Ovary (tissue), 9 donors: Measurements from ENCODE around the gene OSBP. TPM values are rescaled to one million over a fixed set of nuclear protein-coding genes. Genes with fewer than 3 reads are reported as not detected.

Source experiments
- DNase-seq, 5 donors: peaks; one replicate each; pipeline ENCODE4 v3.0.0-alpha.2; 2019 to 2020
- H3K27ac ChIP-seq, 2 donors: fragments of 200-600 bp; one replicate each; pipeline versions ENCODE4 v1.5.1 to v1.8.0; 2019 to 2022
- H3K27me3 ChIP-seq: fragments of 200-600 bp; one replicate; pipeline ENCODE4 v1.8.0; 2022
- H3K36me3 ChIP-seq: fragments of 200-600 bp; sonication (generic); one replicate; pipeline ENCODE4 v1.5.1; 2019
- H3K4me1 ChIP-seq: one replicate; pipeline ENCODE4 v1.8.1; 2013; ENCODE audit warnings: mild to moderate bottlenecking, moderate library complexity; ENCODE audit not compliant: insufficient read depth
- H3K4me3 ChIP-seq: fragments of 200-600 bp; sonication (generic); one replicate; pipeline ENCODE4 v1.5.1; 2017
- H3K9me3 ChIP-seq, 2 donors: fragments of 200-600 bp in 1 of 2; sonication (generic) in 1 of 2; one replicate each; pipeline versions ENCODE4 v1.5.1 to v1.8.1; 2013 to 2019; ENCODE audit warnings: mild to moderate bottlenecking in 1 of 2, moderate library complexity in 1 of 2
- CTCF ChIP-seq, 3 donors: fragments of 450-650 bp in 2 of 3; fragments of 200-600 bp in 1 of 3; IDR thresholded peaks; one replicate each; pipeline versions ENCODE4 v1.5.1 to v1.8.0; 2016 to 2022; ENCODE audit warnings: antibody characterized with exemption in 3 of 3, mild to moderate bottlenecking in 1 of 3
- EP300 ChIP-seq: sonication (generic); formaldehyde crosslinking; IDR thresholded peaks from one replicate; pipeline ENCODE4 v1.6.1; 2017; ENCODE audit warnings: antibody characterized with exemption
- POLR2A ChIP-seq: fragments of 450-650 bp; IDR thresholded peaks from one replicate; pipeline ENCODE4 v1.6.1; 2017; ENCODE audit warnings: antibody characterized with exemption, mild to moderate bottlenecking, moderate library complexity
- whole genome bisulfite sequencing, 3 donors: extraction: QIAGEN DNeasy Blood & Tissue Kit in 1 of 3; methylation state at CpG; one replicate each; pipeline versions ENCODE4 v1.1.5 to v1.1.7; 2013 to 2017; 5-methylcytosine and 5-hydroxymethylcytosine counted together
- intact Hi-C, 4 donors: fragments of 100-400 bp; cut with DNase I; formaldehyde crosslinking; loops; one replicate each; pipeline versions ENCODE4 v1.11.0 to v1.15.1; 2022 to 2023
- polyA plus RNA-seq, 2 donors: library from polyadenylated mRNA; stranded (reverse); fragments of 200-250 nt in 1 of 2; fragments of 350-450 nt in 1 of 2; fragmentation: Illumina TruSeq in 1 of 2; extraction: RNeasy Lipid Tissue Mini Kit (QIAGEN cat#74804) in 1 of 2; gene quantifications; one replicate each; pipeline ENCODE4 v1.2.3, GENCODE V29; 2013 to 2014
- total RNA-seq, 7 donors: library from RNA; depleted of rRNA in 2 of 7; stranded (reverse); fragments of >200 nt in 2 of 7; fragmentation: NEBNext Ultra II Directional in 3 of 7; extraction: Animal tissue kit (Norgen Biotek cat#: 25700) in 3 of 7; gene quantifications; one replicate each; pipeline versions ENCODE4 v1.1.0 to v1.2.4, GENCODE V29; 2016 to 2023
- donor health status: DM: no; HTN: no; CAD: no; lungs with moderate emphysema.
- donor health status: DM: no; HTN: no; CAD: no.
- donor health status: Bipolar disorder and iron deficiency.
- donor health status: DM: yes; HTN: yes; CAD: no.
- donor health status: DM: no; HTN: no; CAD: no.
- donor health status: DM: yes; HTN: yes; CAD: no.

Gene OSBP
- total and polyA plus RNA-seq, 9 donors, result 20.5 to 58.0 (median 42.4) TPM

- Histone ChIP-seq H3K36me3 (no peaks in the 10 kb centered on the region), H3K4me1 (peaks cover 9% of the 10 kb centered on the region), H3K27me3 (no peaks in the 10 kb centered on the region), H3K27ac (peak overlapping the region; percentile 21 to 65), H3K9me3 (no peaks in the 10 kb centered on the region), H3K4me3 (peak overlapping the region; percentile 26)
- WGBS, 3 donors, result 10 to 23% (median 16%) methylated on average over 30 of the region's 30 CpGs
- intact Hi-C loops, result loop anchor here in 1 of 4 donors (10.0 kb wide), 1 partner anchor 1892 kb away; the partner anchor contains the start of gene ZDHHC5
- DNase-seq, result peak; percentile 45 to 67 (median 62)
- TF ChIP-seq POLR2A (no peak), EP300 (no peak), CTCF (IDR thresholded peaks at IDR 0.05) (no peak)
These were observed 59.3 kb downstream of the OSBP start for GRCh38 chr11:59556115-59556916.

- H3K9me3 ChIP-seq, result no peaks in the 10 kb centered on the region
- peak overlapping the region in 1 of 2 donors; percentile 21 for H3K27ac ChIP-seq
These were observed 59.9 kb downstream of the OSBP start for GRCh38 chr11:59555601-59556114.

GRCh38 chr11:59553323-59553722 is 62.3 kb downstream of the OSBP start:
- no peaks in the 10 kb centered on the region for H3K36me3 ChIP-seq
- intact Hi-C loops, result loop anchor here in 1 of 4 donors (10.0 kb wide), 1 partner anchor 1889 kb away; the partner anchor contains the start of gene ZDHHC5
- H3K27me3 ChIP-seq, result no peaks in the 10 kb centered on the region
- peak overlapping the region in 1 of 2 donors; percentile 86 for H3K27ac ChIP-seq
- H3K4me1 ChIP-seq, result peaks cover 10% of the 10 kb centered on the region
- TF ChIP-seq POLR2A (no peak), EP300 (no peak), CTCF (IDR thresholded peaks at IDR 0.05) (no peak)
- no peaks in the 10 kb centered on the region for H3K9me3 ChIP-seq
- H3K4me3 ChIP-seq, result no peak overlapping the region
- no peak for DNase-seq
- 92 to 95% (median 94%) methylated on average over 21 of the region's 21 CpGs for WGBS, 3 donors

More at GRCh38 chr11:59555601-59556114, 59.9 kb downstream of the OSBP start:
- peak overlapping the region; percentile 26 for H3K4me3 ChIP-seq
- peaks cover 9% of the 10 kb centered on the region for H3K4me1 ChIP-seq
- H3K27me3 ChIP-seq, result no peaks in the 10 kb centered on the region
- DNase-seq, result no peak
- intact Hi-C loops, result loop anchor here in 1 of 4 donors (10.0 kb wide), 1 partner anchor 1891 kb away; the partner anchor contains the start of gene ZDHHC5
- 42 to 69% (median 59%) methylated on average over 17 of the region's 17 CpGs for WGBS, 3 donors
- H3K36me3 ChIP-seq, result no peaks in the 10 kb centered on the region
- TF ChIP-seq EP300 (no peak), CTCF (IDR thresholded peaks at IDR 0.05) (no peak), POLR2A (no peak)

GRCh38 chr11:59552844-59553243 is 62.7 kb downstream of the OSBP start:
- Histone ChIP-seq H3K27me3 (no peaks in the 10 kb centered on the region), H3K27ac (peak overlapping the region in 1 of 2 donors; percentile 86), H3K4me1 (peaks cover 13% of the 10 kb centered on the region), H3K36me3 (no peaks in the 10 kb centered on the region), H3K9me3 (no peaks in the 10 kb centered on the region), H3K4me3 (no peak overlapping the region)
- 4 to 21% (median 8%) methylated on average over 2 of the region's 2 CpGs for WGBS, 3 donors
- intact Hi-C loops, result loop anchor here in 1 of 4 donors (10.0 kb wide), 1 partner anchor 1888 kb away; the partner anchor contains the start of gene ZDHHC5
- no peak for DNase-seq
- no peak for TF ChIP-seq POLR2A
